T-helper 2 cell treated with Interferon-gamma antibody and Interleukin-4, amounts not matched to agents 5 μg/mL and 100 μg/mL, for 36 hours (primary cell): ENCODE results near the gene ZNF784.
A peak's percentile ranks its signal among the peaks of the same experiment; 100 is the strongest.

Experiments
- DNase-seq: peaks from one replicate; pipeline ENCODE4 v3.0.0; 2021; ENCODE audit warnings: low spot score
- H3K27ac Mint-ChIP-seq: one replicate; pipeline ENCODE4 v1.8.0; 2021; ENCODE audit warnings: mild to moderate bottlenecking, mixed read lengths
- H3K27me3 Mint-ChIP-seq: one replicate; pipeline ENCODE4 v1.8.0; 2021; ENCODE audit warnings: low read depth, mixed read lengths
- H3K36me3 Mint-ChIP-seq: one replicate; pipeline ENCODE4 v1.8.0; 2021; ENCODE audit warnings: low read depth, mixed read lengths
- H3K4me1 Mint-ChIP-seq: one replicate; pipeline ENCODE4 v1.8.0; 2021; ENCODE audit warnings: low read depth, mixed read lengths
- H3K4me3 Mint-ChIP-seq: one replicate; pipeline ENCODE4 v1.8.0; 2022; ENCODE audit warnings: mild to moderate bottlenecking, moderate library complexity, mixed read lengths
- H3K9me3 Mint-ChIP-seq: one replicate; pipeline ENCODE4 v1.8.0; 2021; ENCODE audit warnings: mixed read lengths

Gene ZNF784

GRCh38 chr19:55615543-55616394 lies 8.6 kb downstream of the ZNF784 start:
- H3K4me1 Mint-ChIP-seq = peaks cover 5% of the 10 kb centered on the region
- no peaks in the 10 kb centered on the region for H3K27me3 Mint-ChIP-seq
- DNase-seq = no peak
- no peaks in the 10 kb centered on the region for H3K9me3 Mint-ChIP-seq
- peaks cover 24% of the 10 kb centered on the region for H3K36me3 Mint-ChIP-seq
- H3K4me3 Mint-ChIP-seq = no peak overlapping the region
- no peak overlapping the region for H3K27ac Mint-ChIP-seq

- Mint-ChIP-seq H3K36me3 (peaks cover 22% of the 10 kb centered on the region), H3K4me1 (peaks cover 2% of the 10 kb centered on the region)
Observed at GRCh38 chr19:55614711-55615542, 9.4 kb downstream of the ZNF784 start.

DNA sequence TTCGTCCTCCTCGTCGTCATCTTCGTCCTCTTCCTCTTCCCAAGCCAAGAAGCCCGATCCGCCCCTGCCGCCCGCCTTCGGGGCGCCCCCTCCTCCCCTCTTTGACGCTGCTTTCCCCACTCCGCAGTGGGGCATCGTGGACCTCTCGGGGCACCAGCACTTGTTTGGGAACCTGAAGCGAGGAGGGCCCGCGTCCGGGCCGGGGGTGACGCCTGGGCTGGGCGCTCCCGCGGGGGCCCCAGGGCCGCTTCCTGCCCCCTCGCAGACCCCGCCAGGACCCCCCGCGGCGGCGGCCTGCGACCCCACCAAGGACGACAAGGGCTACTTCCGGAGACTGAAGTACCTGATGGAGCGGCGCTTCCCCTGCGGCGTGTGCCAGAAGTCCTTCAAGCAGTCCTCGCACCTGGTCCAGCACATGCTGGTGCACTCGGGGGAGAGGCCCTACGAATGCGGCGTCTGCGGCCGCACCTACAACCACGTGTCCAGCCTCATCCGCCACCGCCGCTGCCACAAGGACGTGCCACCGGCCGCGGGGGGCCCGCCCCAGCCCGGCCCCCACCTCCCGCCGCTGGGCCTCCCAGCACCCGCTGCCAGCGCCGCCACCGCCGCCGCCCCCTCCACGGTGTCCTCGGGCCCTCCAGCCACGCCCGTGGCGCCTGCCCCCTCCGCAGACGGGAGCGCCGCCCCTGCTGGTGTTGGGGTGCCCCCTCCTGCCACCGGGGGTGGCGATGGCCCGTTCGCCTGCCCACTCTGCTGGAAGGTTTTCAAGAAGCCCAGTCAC lies 10.2 kb downstream of the ZNF784 start:
- Mint-ChIP-seq H3K4me3 (no peak overlapping the region), H3K9me3 (no peaks in the 10 kb centered on the region), H3K4me1 (peaks cover 2% of the 10 kb centered on the region), H3K36me3 (peaks cover 29% of the 10 kb centered on the region), H3K27ac (no peak overlapping the region), H3K27me3 (no peaks in the 10 kb centered on the region)
- DNase-seq = no peak

More at GRCh38 chr19:55614711-55615542, 9.4 kb downstream of the ZNF784 start:
- no peak overlapping the region for H3K27ac Mint-ChIP-seq
- H3K27me3 Mint-ChIP-seq = no peaks in the 10 kb centered on the region
- no peak overlapping the region for H3K4me3 Mint-ChIP-seq
- H3K9me3 Mint-ChIP-seq = no peaks in the 10 kb centered on the region
- DNase-seq = no peak

DNA sequence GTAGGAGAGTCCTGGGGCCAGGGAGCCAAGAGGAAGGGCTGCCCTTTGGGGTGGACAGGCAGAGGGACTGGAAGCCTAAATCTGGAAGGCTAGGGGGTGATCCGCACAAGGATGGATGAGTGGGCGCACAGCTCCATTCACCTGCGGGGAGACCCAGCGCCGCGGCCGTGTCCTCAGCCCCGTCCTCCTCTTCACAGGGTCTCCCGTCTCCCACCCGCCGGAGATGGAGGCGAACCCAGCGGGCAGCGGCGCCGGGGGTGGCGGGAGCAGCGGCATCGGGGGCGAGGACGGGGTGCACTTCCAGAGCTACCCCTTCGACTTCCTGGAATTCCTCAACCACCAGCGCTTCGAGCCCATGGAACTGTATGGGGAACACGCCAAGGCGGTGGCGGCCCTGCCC lies 11.0 kb downstream of the ZNF784 start:
- H3K4me3 Mint-ChIP-seq = no peak overlapping the region
- H3K4me1 Mint-ChIP-seq = peaks cover 4% of the 10 kb centered on the region
- no peak overlapping the region for H3K27ac Mint-ChIP-seq
- H3K27me3 Mint-ChIP-seq = no peaks in the 10 kb centered on the region
- peaks cover 31% of the 10 kb centered on the region for H3K36me3 Mint-ChIP-seq
- H3K9me3 Mint-ChIP-seq = no peaks in the 10 kb centered on the region
- no peak for DNase-seq

DNA sequence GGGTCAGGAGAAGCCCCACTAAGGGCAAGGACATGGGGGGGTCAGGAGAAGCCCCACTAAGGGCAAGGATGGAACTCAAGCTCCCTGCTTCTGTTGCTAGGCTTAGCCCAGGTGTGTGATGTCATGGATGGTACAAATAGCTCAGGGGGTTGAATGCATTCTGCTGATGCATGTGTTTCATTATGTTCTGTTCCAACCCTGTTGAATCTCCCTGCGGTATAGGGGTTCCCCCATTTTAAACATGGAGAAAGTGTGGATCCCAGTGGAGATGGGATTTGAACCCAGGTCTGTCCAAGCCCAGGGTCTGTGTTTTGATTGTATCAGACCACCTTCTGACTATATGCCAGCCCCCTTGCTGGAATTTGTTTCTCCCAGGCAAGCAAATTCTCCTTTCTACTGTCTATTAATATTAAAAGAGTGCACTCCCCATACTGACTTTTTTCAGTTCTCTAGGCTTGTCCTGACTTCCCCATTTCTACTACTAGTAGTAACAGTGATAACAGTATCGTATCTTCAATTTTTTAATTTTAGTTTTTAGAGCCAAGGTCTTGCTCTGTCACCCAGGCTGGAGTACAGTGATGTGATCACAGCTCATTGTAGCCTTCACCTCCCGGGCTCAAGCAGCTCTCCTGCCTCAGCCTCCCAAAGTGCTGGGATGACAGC lies 12.3 kb downstream of the ZNF784 start:
- Mint-ChIP-seq H3K4me1 (peaks cover 9% of the 10 kb centered on the region), H3K4me3 (no peak overlapping the region), H3K27me3 (no peaks in the 10 kb centered on the region), H3K36me3 (peaks cover 31% of the 10 kb centered on the region), H3K9me3 (no peaks in the 10 kb centered on the region), H3K27ac (no peak overlapping the region)
- DNase-seq = no peak

GRCh38 chr19:55611300-55611982 lies 12.9 kb downstream of the ZNF784 start:
- H3K27ac Mint-ChIP-seq = peak overlapping the region; percentile 27
- no peak overlapping the region for H3K4me3 Mint-ChIP-seq
- H3K4me1 Mint-ChIP-seq = peaks cover 16% of the 10 kb centered on the region
- peaks cover 33% of the 10 kb centered on the region for H3K36me3 Mint-ChIP-seq
- no peaks in the 10 kb centered on the region for H3K27me3 Mint-ChIP-seq
- no peaks in the 10 kb centered on the region for H3K9me3 Mint-ChIP-seq
- DNase-seq = no peak

- no peak overlapping the region for H3K27ac Mint-ChIP-seq
- H3K27me3 Mint-ChIP-seq = no peaks in the 10 kb centered on the region
- no peak for DNase-seq
- H3K36me3 Mint-ChIP-seq = peaks cover 33% of the 10 kb centered on the region
- peaks cover 26% of the 10 kb centered on the region for H3K4me1 Mint-ChIP-seq
- no peak overlapping the region for H3K4me3 Mint-ChIP-seq
- no peaks in the 10 kb centered on the region for H3K9me3 Mint-ChIP-seq
Observed at GRCh38 chr19:55609326-55609725, 15.0 kb downstream of the ZNF784 start.

DNA sequence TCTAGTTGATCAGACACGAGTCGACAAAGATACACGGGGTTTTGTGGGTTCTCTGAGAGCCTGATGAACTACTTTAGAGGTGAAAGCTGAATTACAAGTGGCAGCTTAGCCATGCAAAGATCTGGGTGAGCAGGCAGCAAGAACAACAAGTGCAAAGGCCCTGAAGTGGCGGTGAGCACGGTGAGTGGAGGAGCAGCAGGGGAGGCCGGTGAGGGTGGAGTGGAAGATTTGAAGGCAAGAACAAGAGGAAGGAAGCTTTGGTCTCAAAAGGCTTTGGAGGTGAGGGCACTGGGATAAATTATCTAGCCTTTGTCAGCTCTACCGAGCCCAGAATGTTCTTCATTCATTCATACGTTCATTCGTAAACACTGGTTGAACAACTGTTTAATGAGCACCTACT lies 17.5 kb downstream of the ZNF784 start:
- no peak for DNase-seq
- H3K27me3 Mint-ChIP-seq = no peaks in the 10 kb centered on the region
- H3K9me3 Mint-ChIP-seq = no peaks in the 10 kb centered on the region
- H3K4me1 Mint-ChIP-seq = peaks cover 31% of the 10 kb centered on the region
- H3K27ac Mint-ChIP-seq = peak overlapping the region; percentile 12
- peak overlapping the region; percentile 93 for H3K4me3 Mint-ChIP-seq
- H3K36me3 Mint-ChIP-seq = peaks cover 35% of the 10 kb centered on the region

DNA sequence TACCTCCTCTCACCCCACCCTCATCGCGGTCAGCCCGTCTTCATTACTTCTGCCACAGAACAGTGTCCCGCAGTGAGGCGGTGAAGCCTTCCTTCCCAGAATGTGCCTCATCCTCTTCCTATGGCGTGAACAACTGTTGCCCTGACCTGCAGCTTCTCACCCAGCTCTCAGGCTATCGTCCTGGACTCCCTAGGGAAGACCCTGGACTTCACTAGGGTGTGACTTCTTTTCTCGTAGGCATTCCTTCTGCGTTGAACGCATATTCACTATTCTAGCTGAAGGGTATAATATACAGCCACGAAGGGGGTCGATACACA lies 17.9 kb downstream of the ZNF784 start:
- no peak for DNase-seq
- H3K4me3 Mint-ChIP-seq = peak overlapping the region; percentile 93
- no peaks in the 10 kb centered on the region for H3K27me3 Mint-ChIP-seq
- no peaks in the 10 kb centered on the region for H3K9me3 Mint-ChIP-seq
- H3K4me1 Mint-ChIP-seq = peaks cover 34% of the 10 kb centered on the region
- H3K27ac Mint-ChIP-seq = peak overlapping the region; percentile 94
- peaks cover 35% of the 10 kb centered on the region for H3K36me3 Mint-ChIP-seq

DNA sequence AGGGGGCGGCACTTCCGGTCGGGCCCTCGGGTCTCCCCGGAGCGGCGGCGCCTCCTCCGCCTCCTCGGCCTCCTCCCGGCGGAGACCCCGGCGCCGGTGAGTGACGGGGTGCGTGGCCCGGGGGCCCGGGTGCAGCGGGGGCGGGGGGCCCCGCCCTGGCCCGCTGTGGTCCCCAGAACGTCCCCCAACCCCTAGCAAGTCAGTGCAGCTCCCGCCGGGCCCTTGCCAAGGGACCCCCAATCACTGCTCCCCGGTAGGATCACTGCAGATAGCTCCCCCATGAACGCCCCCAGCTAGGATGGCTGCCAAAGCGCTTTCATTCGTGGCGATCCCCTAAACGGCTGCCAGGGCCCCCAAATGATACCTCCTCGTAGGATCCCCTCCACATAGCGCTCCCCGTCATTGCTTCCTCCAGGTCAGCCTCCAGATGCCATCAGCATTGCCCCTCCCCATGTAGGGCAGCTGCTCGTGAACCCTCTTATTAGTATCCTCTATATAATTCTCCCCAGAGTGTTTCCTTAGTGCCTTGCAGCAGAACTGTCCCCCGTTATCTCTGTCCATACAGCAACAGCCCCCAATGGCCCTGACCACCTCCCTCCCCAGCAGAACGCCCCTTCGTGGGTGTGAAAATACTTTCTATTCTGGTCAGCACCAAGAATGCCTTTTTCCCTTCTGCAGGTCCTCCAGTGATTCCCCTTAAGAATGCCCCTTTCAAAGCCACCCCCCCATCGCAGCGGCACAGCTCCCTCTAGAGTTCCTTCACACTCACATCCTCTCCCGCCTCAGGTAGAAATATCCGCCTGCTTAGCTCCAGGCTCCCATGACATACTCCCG lies 18.5 kb downstream of the ZNF784 start, which contains the start of gene ZNF865:
Gene ZNF865, plus strand, starts transcription at position 11 of the 834 bp plus-strand sequence. CDS start 7,972 bp downstream, outside the sequence.
- Mint-ChIP-seq H3K4me1 (peaks cover 40% of the 10 kb centered on the region), H3K27ac (peak within 1 kb of the TSS; percentile 95), H3K4me3 (peak within 1 kb of the TSS; percentile 93), H3K36me3 (peaks cover 34% of the 10 kb centered on the region), H3K27me3 (no peaks in the 10 kb centered on the region), H3K9me3 (no peaks in the 10 kb centered on the region)
- peak; percentile 71 for DNase-seq

DNA sequence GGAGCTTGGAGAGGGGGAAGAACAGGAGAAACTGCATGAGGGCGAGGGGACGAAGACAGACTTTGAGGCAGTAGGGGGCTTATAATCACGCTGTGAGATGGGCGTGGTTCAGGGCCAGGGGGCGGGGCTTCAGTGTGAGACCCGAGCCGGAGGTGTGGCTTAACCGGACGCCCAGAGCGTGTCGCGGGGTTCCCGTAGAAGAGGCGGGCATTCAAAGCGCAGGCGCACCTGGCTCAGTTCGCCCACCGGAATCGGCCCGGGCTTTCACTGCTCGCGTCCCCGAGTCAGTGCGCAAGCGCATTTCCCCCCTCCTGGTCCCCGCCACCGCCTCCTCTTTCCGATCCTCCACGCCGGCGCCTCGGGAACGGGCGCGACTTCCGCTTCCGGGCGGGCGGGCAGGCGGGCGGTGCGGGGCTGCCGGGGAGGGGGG lies 19.1 kb downstream of the ZNF784 start:
- Mint-ChIP-seq H3K36me3 (peaks cover 30% of the 10 kb centered on the region), H3K27ac (peak overlapping the region; percentile 95)

GRCh38 chr19:55603581-55604292 lies 20.6 kb downstream of the ZNF784 start:
- H3K27ac Mint-ChIP-seq = no peak overlapping the region
- no peak for DNase-seq
- peak overlapping the region; percentile 47 for H3K4me3 Mint-ChIP-seq
- peaks cover 40% of the 10 kb centered on the region for H3K4me1 Mint-ChIP-seq
- no peaks in the 10 kb centered on the region for H3K27me3 Mint-ChIP-seq
- H3K9me3 Mint-ChIP-seq = no peaks in the 10 kb centered on the region
- peaks cover 22% of the 10 kb centered on the region for H3K36me3 Mint-ChIP-seq

More for the DNA sequence above, 19.1 kb downstream of the ZNF784 start:
- Mint-ChIP-seq H3K27me3 (no peaks in the 10 kb centered on the region), H3K9me3 (no peaks in the 10 kb centered on the region), H3K4me3 (peak overlapping the region; percentile 83), H3K4me1 (peaks cover 38% of the 10 kb centered on the region)
- DNase-seq = peak; percentile 100
